ENCODE results near the gene DENND4C.

GRCh38 chr9:19213823-19214222 lies 16.7 kb upstream of the DENND4C start:
- TF ChIP-seq CTCF (IDR thresholded peaks at IDR 0.05; ENCODE audit: low read depth, low read length) (no peak), EZH2phosphoT487 (IDR thresholded peaks at IDR 0.05; ENCODE audit: low read depth) (no peak)
